Transverse colon (tissue), 4 donors: ENCODE measurements around the gene TMEM45A.

Experiments used
- CTCF ChIP-seq, 5 experiments: fragments of 200-600 bp in 3 of 5; fragments of 450-650 bp in 2 of 5; sonication (generic) in 3 of 5; IDR thresholded peaks; 1 replicate in 2 of 5; 2 replicates in 3 of 5; pipeline ENCODE4 v1.5.1; 2016 to 2017; ENCODE audit warnings: antibody characterized with exemption in 5 of 5, inconsistent platforms in 3 of 5, mild to moderate bottlenecking in 2 of 5, moderate library complexity in 1 of 5
- POLR2A ChIP-seq: fragments of 450-650 bp; IDR thresholded peaks from one replicate; pipeline ENCODE4 v1.6.1; 2016; ENCODE audit warnings: antibody characterized with exemption, mild to moderate bottlenecking, moderate library complexity
- POLR2AphosphoS5 ChIP-seq, 3 donors: sonication (generic); formaldehyde crosslinking; IDR thresholded peaks; one replicate each; pipeline ENCODE4 v1.6.1; 2016; ENCODE audit warnings: antibody characterized with exemption in 3 of 3

DNA sequence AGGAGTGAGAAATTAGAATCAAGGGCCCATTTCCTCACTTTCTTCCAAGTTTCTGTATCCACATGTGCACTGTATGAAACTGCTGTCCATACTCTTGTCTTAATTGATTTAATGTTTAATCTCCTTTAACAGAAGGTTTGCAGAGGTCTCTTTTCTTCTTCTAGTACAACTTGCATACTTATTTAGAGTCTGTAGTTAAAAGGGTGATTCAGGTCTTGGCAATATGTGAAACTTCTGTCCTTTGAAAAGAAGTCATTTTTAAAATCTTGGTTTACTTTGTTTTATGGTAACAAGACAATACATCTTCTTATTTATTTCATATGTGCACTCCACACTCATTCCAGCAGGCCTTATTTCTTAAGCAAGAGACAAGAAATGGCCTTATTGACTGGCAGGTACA is 25.8 kb downstream of the TMEM45A start:
- TF ChIP-seq POLR2AphosphoS5 (IDR thresholded peaks at IDR 0.05) = no peak
- TF ChIP-seq POLR2A = no peak
- no peak for TF ChIP-seq CTCF (IDR thresholded peaks at IDR 0.05)
